Measurements from ENCODE around the gene MAMDC4.
A peak's percentile ranks its signal among the peaks of the same experiment; 100 is the strongest.
"Not testable (repeated sequence)": the region's sequence is repeated elsewhere in the genome, so short reads cannot be mapped to it uniquely, and the experiment has no call there.

The MAMDC4 gene

DNA sequence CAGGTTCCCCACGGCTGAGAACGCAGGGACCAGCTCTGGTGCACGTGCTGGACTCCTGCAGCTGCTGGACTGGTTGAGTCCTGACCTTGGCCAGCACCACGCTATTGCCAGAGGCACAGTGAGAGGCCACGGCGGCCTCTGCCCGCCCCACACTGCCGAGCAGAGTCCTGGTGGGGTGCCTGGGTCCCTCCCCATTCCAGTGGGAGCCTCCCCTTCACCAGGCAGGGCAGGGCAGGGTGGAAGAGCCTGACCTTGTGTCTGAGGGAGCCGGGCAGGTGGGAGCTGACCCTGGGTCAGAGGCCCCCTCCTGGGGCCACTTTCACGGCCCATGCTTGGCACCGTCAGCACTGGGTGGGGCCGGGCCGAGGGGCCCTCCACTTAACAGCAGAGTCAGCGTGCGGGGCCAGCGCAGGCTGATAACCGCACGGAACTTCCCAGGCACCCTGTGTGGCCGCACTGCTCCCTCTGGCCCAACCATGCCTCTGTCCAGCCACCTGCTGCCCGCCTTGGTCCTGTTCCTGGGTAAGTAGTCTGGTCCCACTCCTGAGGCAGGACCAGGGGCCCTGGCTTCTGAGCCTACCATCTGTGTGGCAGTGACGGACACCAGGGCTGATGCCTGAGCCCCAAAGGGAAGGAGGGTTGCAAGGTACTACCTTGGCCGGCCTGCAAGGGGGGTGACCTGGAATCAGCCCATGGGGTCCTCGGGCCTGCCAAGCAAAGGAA lies at the start of gene MAMDC4:
MAMDC4 (plus strand) TSS at position 406 of the 723 bp plus-strand sequence; CDS start at position 477, 71 bp downstream.
- DNase-seq: no peak

- DNase-seq: not testable (repeated sequence)
Measured at GRCh38 chr9:136803009-136803550, 49.1 kb upstream of the MAMDC4 start.

GRCh38 chr9:136803551-136804508 lies 48.3 kb upstream of the MAMDC4 start:
- DNase-seq: no peak

DNA sequence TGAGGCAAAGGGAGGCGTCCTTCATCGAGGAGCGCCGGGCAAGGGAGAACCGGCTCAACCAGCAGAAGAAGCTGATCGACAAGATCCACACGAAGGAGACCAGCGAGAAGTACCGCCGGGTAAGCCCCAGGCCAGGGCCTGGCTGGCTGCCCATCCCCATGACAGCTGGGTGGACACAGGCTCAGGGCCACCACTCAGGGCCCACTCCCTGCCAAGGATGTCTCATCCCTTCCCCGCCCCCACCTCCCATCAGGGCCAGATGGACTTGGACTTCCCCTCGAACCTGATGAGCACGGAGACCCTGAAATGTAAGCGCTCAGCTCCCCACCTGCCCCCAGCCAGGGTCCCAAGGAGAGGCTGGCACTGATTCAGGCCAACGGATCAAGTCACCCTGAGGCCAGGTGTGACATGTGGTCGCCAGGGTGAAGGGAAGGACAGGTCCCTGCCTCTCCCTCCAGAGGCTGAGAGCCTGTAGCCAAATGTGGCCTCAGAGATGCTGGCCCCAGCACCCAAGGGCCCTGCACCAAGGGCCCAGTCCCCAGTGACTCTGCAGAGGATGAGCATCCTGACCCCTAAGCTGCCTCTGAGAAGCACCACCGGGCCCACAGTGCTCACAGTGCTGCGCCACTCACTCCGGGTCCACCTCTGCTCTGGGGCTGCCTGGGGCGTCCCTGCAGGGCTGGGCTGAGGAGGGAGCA lies 47.5 kb upstream of the MAMDC4 start:
- no peak for DNase-seq

- no peak for DNase-seq
Measured at GRCh38 chr9:136805207-136805740, 46.9 kb upstream of the MAMDC4 start.

GRCh38 chr9:136806067-136806466 lies 46.1 kb upstream of the MAMDC4 start:
- no peak for DNase-seq

- no peak for DNase-seq
Measured at GRCh38 chr9:136806631-136807201, 45.4 kb upstream of the MAMDC4 start.

GRCh38 chr9:136807281-136808074 lies 44.7 kb upstream of the MAMDC4 start, which contains the start of gene RABL6:
Gene RABL6, plus strand, starts transcription at chr9:136807948. Its CDS starts 249 bp downstream, at chr9:136808197.
- peak; percentile 74 to 79 for DNase-seq

DNA sequence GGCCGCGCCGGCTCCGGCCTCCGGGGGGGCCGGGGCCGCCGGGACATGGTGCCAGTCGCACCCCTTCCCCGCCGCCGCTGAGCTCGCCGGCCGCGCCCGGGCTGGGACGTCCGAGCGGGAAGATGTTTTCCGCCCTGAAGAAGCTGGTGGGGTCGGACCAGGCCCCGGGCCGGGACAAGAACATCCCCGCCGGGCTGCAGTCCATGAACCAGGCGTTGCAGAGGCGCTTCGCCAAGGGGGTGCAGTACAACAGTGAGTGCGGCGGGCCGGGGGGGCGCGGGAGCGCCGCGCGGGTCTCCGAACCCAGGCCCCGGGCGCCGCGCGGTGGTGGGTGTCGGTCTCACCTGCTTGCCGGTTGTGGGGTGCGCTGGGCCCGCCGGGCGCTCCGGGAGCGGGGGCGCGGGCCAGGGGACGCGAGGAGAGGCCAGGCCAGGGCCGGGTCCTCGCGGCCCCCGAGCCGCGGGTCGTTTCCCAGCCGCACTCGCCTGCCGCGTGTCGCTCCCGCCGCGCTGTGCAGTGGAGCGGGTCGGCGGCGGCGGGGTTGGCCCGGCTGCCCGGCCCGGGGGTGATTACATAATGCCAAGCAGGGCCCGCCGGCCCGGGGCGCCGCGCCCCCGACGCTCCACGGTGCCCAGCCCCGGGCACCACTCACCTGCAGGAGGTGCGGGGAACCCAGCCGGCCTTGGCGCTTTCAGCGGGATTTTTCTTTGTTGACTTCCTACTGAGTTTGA lies 43.9 kb upstream of the MAMDC4 start:
- DNase-seq: peak; percentile 36 to 42

DNA sequence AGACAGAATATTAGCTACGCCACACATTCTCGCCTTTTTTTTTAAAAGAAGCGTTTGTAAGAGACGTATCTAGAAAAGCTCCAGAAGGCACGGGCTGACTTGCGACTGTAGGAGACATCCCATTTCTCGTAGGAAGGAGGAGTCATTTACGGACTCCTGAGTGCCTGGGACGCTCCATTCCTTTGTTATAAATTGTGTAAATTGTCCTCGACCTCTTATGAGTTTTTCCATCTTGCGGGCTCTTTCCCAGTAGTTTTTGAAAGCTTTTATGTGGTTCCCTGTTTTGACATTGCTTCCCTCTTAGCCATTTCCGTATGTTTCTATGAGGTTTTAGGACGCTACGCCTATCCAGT lies 43.4 kb upstream of the MAMDC4 start:
- no peak for DNase-seq

- DNase-seq: no peak
Measured at GRCh38 chr9:136814725-136815421, 37.3 kb upstream of the MAMDC4 start.

DNA sequence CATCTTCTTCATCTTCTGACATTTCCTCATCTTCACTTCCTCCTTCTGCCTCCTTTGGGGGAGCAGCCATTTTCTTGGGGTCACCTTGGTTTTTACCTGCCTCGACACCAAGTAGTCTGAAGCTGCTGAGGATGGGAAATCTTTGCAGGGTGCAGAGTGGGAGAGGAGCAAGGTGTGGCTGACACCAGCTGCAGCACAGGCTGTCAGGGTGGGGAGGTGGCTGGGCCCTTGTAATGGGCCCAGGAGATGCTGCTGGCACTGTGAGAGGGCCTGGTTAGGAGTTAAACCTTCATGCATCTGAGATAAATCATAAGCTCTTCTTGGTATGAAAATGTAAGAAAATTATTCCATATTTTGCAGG lies 36.7 kb upstream of the MAMDC4 start:
- no peak for DNase-seq

GRCh38 chr9:136820971-136821825 lies 30.9 kb upstream of the MAMDC4 start:
- no peak for DNase-seq

DNA sequence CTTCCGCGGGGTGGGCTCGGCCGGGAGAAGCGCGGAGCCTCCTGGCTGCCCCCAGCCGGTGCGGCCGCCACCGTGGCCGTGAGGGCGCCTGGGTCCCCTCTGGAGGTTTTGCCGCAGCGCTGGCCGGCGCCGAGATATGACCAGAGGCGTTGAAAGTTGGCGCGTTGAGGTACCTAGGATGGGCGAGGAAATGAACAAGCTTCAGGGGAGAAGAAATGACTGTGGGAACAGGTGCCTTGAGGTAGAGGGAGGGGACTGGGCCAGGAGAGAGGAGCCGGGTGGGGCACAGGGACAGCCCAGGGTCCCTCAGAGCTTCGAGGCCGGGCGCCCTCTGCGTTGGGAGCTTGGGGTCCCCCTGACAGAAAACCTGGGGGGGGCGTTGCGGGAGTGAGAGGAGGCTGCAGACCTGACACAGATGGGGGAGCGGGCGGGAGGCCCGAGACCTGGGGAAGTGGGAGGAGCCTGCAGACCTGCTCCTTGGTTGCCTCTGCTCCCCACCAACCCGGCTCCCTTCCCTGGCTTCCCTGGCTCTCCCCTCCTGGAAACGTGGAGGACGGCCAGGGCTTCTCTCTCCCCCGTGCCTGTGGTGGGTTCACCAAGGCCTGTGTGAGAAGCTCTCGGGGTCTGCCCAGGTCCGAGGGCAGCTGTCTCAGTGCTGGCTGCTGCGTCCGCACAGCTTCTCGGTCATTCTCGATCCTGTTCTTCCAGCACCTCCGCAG lies 30.2 kb upstream of the MAMDC4 start:
- no peak for DNase-seq

GRCh38 chr9:136823136-136824046 lies 28.8 kb upstream of the MAMDC4 start:
- DNase-seq: no peak

DNA sequence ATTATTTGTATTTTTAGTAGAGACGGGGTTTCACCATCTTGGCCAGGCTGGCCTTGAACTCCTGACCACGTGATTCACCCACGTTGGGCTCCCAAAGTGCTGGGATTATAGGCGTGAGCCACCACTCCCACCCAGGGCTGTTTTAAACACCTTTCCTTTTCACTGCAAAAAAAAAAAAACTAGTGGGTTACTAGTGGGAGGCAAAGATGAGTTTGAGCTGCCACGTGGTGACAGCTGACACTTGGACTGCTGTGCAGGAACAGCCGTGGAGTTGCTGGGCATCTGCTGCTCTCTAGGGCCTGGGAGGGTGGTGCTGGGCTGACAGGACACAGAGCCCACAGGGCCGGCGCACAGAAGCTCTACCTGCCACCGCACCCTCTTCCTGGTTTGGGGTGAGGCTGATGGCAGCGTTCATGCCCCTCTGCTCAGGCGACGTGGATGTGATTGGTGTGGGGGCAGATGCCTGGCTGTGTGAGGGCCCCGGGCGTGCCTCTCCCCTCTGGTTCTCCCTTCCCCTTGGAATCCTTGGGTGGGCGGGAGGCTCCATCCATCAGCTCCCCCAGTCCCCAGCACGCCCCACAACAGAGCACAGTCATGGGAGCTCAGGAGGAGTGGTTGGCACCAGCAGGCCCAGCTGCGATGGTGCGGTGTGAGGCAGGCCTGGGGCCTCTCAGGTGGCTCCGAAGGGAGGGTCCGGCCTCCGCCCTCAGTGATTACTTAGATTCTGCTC lies 27.5 kb upstream of the MAMDC4 start:
- no peak for DNase-seq
